A673 (cell line): ENCODE results near the gene PNLIPRP1. TPM values are rescaled to one million over a fixed set of nuclear protein-coding genes. Genes with fewer than 3 reads are reported as not detected.

ENCODE experiments used
- BruUV-seq: library from RNA; stranded (reverse); fragments of 400-500 nt; replicated peaks from 2 replicates; lab custom pipeline; 2021; lab: Mats Ljungman, UMichigan
- CTCF ChIA-PET: fragments of 300-600 bp; sonication (Branson Sonifier 250); formaldehyde crosslinking; loops from one replicate; lab custom pipeline; 2022; ENCODE audit warnings: antibody characterized with exemption; lab: Charles Lee
- POLR2A ChIA-PET: fragments of 300-600 bp; sonication (Branson Sonifier 250); formaldehyde crosslinking; loops from one replicate; lab custom pipeline; 2022; ENCODE audit warnings: antibody characterized with exemption; ENCODE audit not compliant: low non-redundant PET; lab: Charles Lee
- DNase-seq: peaks from one replicate; pipeline ENCODE4 v3.0.0-alpha.2; 2015; ENCODE audit warnings: low spot score
- H3K27ac ChIP-seq: fragments of 200-600 bp; sonication (generic); 2 replicates; pipeline ENCODE4 v1.5.1; 2016; ENCODE audit warnings: mixed run types, low read depth, mild to moderate bottlenecking, mixed read lengths, antibody characterized with exemption, low read length; ENCODE audit not compliant: poor library complexity, severe bottlenecking
- H3K27me3 ChIP-seq: fragments of 200-600 bp; sonication (generic); replicated peaks from 2 replicates; pipeline ENCODE4 v1.6.1; 2017; ENCODE audit warnings: mixed run types, low read depth, mild to moderate bottlenecking, mixed read lengths, antibody characterized with exemption, low read length; ENCODE audit not compliant: insufficient read depth, poor library complexity
- H3K36me3 ChIP-seq: fragments of 200-600 bp; sonication (generic); 2 replicates; pipeline ENCODE4 v1.6.1; 2016; ENCODE audit warnings: mixed run types, mild to moderate bottlenecking, mixed read lengths, antibody characterized with exemption, low read length; ENCODE audit not compliant: insufficient read depth, poor library complexity, severe bottlenecking
- H3K4me1 ChIP-seq: fragments of 200-600 bp; sonication (generic); 2 replicates; pipeline ENCODE4 v1.6.1; 2017; ENCODE audit warnings: mixed run types, mild to moderate bottlenecking, mixed read lengths, antibody characterized with exemption, low read length; ENCODE audit not compliant: insufficient read depth, poor library complexity, severe bottlenecking
- H3K4me3 ChIP-seq: fragments of 200-600 bp; sonication (generic); 2 replicates; pipeline ENCODE4 v1.5.1; 2016; ENCODE audit warnings: low read depth, mixed run types, mild to moderate bottlenecking, mixed read lengths, low read length; ENCODE audit not compliant: poor library complexity, severe bottlenecking
- H3K9me3 ChIP-seq: fragments of 200-600 bp; sonication (generic); 2 replicates; pipeline ENCODE4 v1.6.1; 2016; ENCODE audit warnings: mixed run types, low read depth, mild to moderate bottlenecking, mixed read lengths, antibody characterized with exemption, low read length; ENCODE audit not compliant: poor library complexity, severe bottlenecking
- CTCF ChIP-seq: fragments of 300-800, 200-600 bp; sonication (generic); conservative IDR thresholded peaks from 2 replicates; pipeline ENCODE4 v1.5.1; 2017; ENCODE audit warnings: low read depth, mild to moderate bottlenecking, antibody characterized with exemption, low read length, moderate library complexity, mixed read lengths
- EZH2 ChIP-seq: fragments of 200-600 bp; sonication (generic); IDR thresholded peaks from 2 replicates; pipeline ENCODE4 v1.6.1; 2017; ENCODE audit warnings: borderline replicate concordance, low read depth, mild to moderate bottlenecking, mixed read lengths, antibody characterized with exemption, low read length; ENCODE audit not compliant: poor library complexity, severe bottlenecking
- intact Hi-C: fragments of 100-400 bp; cut with micrococcal nuclease; formaldehyde crosslinking; loops from one replicate; pipeline ENCODE4 v1.10.0; 2022; ENCODE audit not compliant: unreplicated experiment
- total RNA-seq: library from RNA; stranded (reverse); gene quantifications from 2 replicates; pipeline ENCODE4 v1.2.3, GENCODE V29; 2021

PNLIPRP1 gene
- total RNA-seq, 1 experiment from 2014 or later: not detected

DNA sequence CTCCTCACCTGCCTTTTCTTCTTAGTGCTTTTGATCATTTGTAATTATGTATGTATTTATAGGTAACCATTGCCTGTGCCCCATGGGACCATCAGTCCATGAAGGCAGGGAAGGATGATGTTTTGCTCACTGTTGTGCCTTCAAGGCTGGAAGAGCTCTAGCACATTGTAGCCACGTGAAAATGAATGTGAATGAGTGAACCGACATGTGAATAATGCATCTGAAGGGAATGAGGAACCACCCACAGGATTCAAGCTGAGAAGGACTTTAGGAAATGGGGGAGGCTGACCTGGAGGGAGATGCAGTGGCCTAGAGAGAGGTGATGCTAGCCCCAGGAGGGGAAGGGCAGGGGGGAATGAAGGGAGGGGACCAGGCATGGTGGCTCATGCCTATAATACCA lies 24.0 kb downstream of the PNLIPRP1 start:
- CTCF ChIA-PET: no interaction called here
- H3K4me1 ChIP-seq: no peaks in the 10 kb centered on the region
- H3K9me3 ChIP-seq: no peaks in the 10 kb centered on the region
- TF ChIP-seq EZH2 (no peak), CTCF (no peak)
- POLR2A ChIA-PET: interaction anchor here (0.6 kb wide), 1 partner anchor 710 kb away, joined by 3 read pairs; no protein-coding TSS in a partner anchor
- no TSS peak for BruUV-seq
- no peaks in the 10 kb centered on the region for H3K27me3 ChIP-seq
- DNase-seq: no peak
- H3K27ac ChIP-seq: no peak overlapping the region
- intact Hi-C loops: no loop called here
- H3K36me3 ChIP-seq: no peaks in the 10 kb centered on the region
- H3K4me3 ChIP-seq: no peak overlapping the region

- Histone ChIP-seq H3K27ac (no peak overlapping the region), H3K36me3 (no peaks in the 10 kb centered on the region), H3K9me3 (no peaks in the 10 kb centered on the region), H3K4me3 (no peak overlapping the region), H3K4me1 (no peaks in the 10 kb centered on the region), H3K27me3 (no peaks in the 10 kb centered on the region)
- TF ChIP-seq CTCF: no peak
- TF ChIP-seq EZH2: no peak
- no peak for DNase-seq
- CTCF ChIA-PET: no interaction called here
- POLR2A ChIA-PET: interaction anchor here (0.6 kb wide), 1 partner anchor 711 kb away, joined by 3 read pairs; no protein-coding TSS in a partner anchor
- intact Hi-C loops: no loop called here
- BruUV-seq: no TSS peak
These were observed 24.5 kb downstream of the PNLIPRP1 start for GRCh38 chr10:116615199-116615776.

DNA sequence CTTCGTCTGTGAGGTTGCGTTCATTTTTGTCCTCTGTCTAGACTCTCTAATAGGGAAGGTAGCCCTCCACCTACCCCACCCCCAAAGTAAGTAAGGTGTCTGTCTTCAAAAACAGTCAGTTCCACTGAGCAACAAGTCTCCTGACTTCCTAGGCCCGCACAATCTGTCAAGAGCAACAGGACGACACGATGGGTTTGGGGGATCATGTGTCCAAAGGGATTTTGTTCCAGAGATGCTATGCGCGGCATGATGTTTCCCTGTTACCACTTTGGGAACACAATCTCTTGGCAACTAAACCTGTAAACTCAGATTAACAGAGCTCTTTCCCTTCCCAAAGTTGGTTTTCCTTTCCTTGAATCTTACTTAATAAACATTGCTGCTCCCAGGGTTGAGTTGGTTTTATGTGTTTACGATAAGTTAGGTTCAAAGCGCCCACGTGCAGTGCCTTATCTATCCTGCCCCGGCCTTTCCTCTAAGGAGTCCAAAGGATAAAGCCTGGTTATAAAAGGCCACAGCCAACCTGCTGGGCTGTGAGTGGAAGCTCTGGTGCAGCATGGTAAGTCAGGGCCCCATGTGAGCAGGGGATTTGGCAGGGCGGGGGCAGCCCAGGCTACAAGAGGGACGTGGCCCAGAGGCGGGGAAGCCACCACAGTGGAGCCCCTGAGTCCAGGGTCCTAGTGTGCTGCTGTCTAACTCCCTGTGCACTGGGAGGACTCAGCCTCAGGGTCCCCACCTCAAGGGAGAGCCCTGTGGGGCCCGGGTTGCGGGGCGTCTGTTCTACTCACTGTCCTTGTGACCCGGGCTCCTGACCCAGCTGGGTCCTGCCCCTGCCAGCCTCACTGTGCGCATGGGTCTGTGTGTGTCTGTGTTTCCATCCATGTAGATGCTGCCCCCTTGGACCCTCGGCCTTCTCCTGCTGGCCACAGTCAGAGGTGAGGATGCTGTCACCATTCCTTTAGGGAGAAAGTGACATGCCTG lies 30.0 kb downstream of the PNLIPRP1 start, which contains the start of gene PNLIPRP2:
PNLIPRP2 (plus strand) TSS at position 531 of the 978 bp plus-strand sequence.
- H3K27me3 ChIP-seq: peaks cover 9% of the 10 kb centered on the region
- H3K27ac ChIP-seq: no peak within 1 kb of the TSS
- TF ChIP-seq EZH2 (no peak), CTCF (no peak)
- POLR2A ChIA-PET: no interaction called here
- no peak within 1 kb of the TSS for H3K4me3 ChIP-seq
- CTCF ChIA-PET: interaction anchor here (0.6 kb wide), 1 partner anchor 14 kb away, joined by 7 read pairs; no protein-coding TSS in a partner anchor
- no peaks in the 10 kb centered on the region for H3K9me3 ChIP-seq
- BruUV-seq: no TSS peak
- intact Hi-C loops: no loop called here
- no peaks in the 10 kb centered on the region for H3K4me1 ChIP-seq
- H3K36me3 ChIP-seq: no peaks in the 10 kb centered on the region
- DNase-seq: no peak
